ENCODE measurements around the gene CRPPA. TPM values are rescaled to one million over a fixed set of nuclear protein-coding genes. Genes with fewer than 3 reads are reported as not detected.
"Not testable (repeated sequence)": the region's sequence is repeated elsewhere in the genome, so short reads cannot be mapped to it uniquely, and the experiment has no call there.

The CRPPA gene
- total RNA-seq, 1 experiment from 2014 or later = 2.4 TPM

GRCh38 chr7:16383103-16383502, 38.2 kb downstream of the CRPPA start:
- BruUV-seq (replicated peaks); H3K4me1 ChIP-seq (ENCODE audit: control insufficient read depth, insufficient read depth, low read length); H3K4me3 ChIP-seq (ENCODE audit: low read depth in 2 of 2, low read length in 2 of 2); CTCF ChIA-PET; DNase-seq (ENCODE audit: low read depth, low spot score); ATAC-seq; H3K36me3 ChIP-seq (ENCODE audit: control insufficient read depth, insufficient read depth, low read length); H3K27me3 ChIP-seq (ENCODE audit: control insufficient read depth, insufficient read depth, low read length); in situ Hi-C loops (cut with HindIII; ENCODE audit: low pct_unique_long_range_greater_than_20kb, low sequenced_read_pairs); H3K27ac ChIP-seq (ENCODE audit: low read length); POLR2A ChIA-PET; H3K9me3 ChIP-seq (ENCODE audit: control insufficient read depth, insufficient read depth, low read depth, low read length); intact Hi-C loops (cut with micrococcal nuclease; ENCODE audit: unreplicated experiment): not testable (repeated sequence)

Other genes with a start within 250 kb of the CRPPA start
- gene SOSTDC1, start 44.2 kb upstream of the CRPPA start, total RNA-seq (2021; ENCODE audit: unreplicated experiment) = not detected
- not detected for gene LRRC72, start 105.3 kb upstream of the CRPPA start, total RNA-seq (2021; ENCODE audit: unreplicated experiment)
- 18.6 TPM for gene ANKMY2, start 224.2 kb upstream of the CRPPA start, total RNA-seq (2021; ENCODE audit: unreplicated experiment)
- 80.9 TPM for gene BZW2, start 224.6 kb upstream of the CRPPA start, total RNA-seq (2021; ENCODE audit: unreplicated experiment)